HepG2 (cell line): Measurements from ENCODE around the gene PACS2.

ENCODE experiments used
- ETV5 ChIP-seq: IDR thresholded peaks from 2 replicates; pipeline ENCODE4 v1.6.1; 2018; ENCODE audit warnings: missing biosample characterization, missing genetic modification reagents, inconsistent platforms, borderline replicate concordance
- EZH2 ChIP-seq: conservative IDR thresholded peaks from 2 replicates; pipeline ENCODE4 v1.6.1; 2012; ENCODE audit warnings: mild to moderate bottlenecking, low read depth, low read length, moderate library complexity
- JUND ChIP-seq: sonication (generic); formaldehyde crosslinking; IDR thresholded peaks from 2 replicates; pipeline ENCODE4 v1.8.0; 2022; ENCODE audit warnings: mild to moderate bottlenecking, missing genetic modification reagents
- MEF2D ChIP-seq: sonication (generic); formaldehyde crosslinking; IDR thresholded peaks from 2 replicates; pipeline ENCODE4 v1.5.1; 2020; ENCODE audit warnings: mild to moderate bottlenecking, missing genetic modification reagents
- NFKBIZ ChIP-seq: IDR thresholded peaks from 2 replicates; pipeline ENCODE4 v1.6.1; 2018; ENCODE audit warnings: missing genetic modification reagents, missing compliant biosample characterization
- NFRKB ChIP-seq: fragments of 450-650 bp; IDR thresholded peaks from 2 replicates; pipeline ENCODE4 v1.6.1; 2017
- SIN3A ChIP-seq: IDR thresholded peaks from 2 replicates; pipeline ENCODE4 v1.6.1; 2011; ENCODE audit warnings: low read depth, mild to moderate bottlenecking, control low read depth, low read length, borderline replicate concordance
- TF ChIP-seq, protein P1 (sequence below): sonication (generic); formaldehyde crosslinking; IDR thresholded peaks from 2 replicates; pipeline ENCODE4 v1.4.0; 2020; ENCODE audit warnings: missing genetic modification reagents
- TF ChIP-seq, protein P2 (sequence below): sonication (generic); formaldehyde crosslinking; conservative IDR thresholded peaks from 2 replicates; pipeline ENCODE4 v1.4.0; 2020; ENCODE audit warnings: missing genetic modification reagents

DNA sequence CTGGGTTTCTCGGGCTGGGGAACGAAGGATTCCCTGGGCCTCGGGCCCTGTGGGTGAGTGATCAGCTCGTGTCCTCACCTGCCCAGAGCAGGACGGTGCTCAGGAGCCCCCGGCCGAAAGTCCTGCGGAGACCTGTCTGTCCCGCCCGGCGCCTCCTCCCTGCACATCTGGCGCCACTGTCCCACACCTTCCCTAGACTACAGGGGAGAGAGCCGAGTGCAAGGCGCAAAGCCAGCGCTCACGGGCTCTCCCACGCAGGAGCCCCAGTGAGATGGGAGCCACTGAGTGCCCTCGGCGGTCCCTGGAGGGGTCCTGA, 70.7 kb downstream of the PACS2 start:
- no peak for TF ChIP-seq NFRKB
- no peak for TF ChIP-seq JUND (CRISPR knock-in tag)
- TF ChIP-seq, protein P1, sequence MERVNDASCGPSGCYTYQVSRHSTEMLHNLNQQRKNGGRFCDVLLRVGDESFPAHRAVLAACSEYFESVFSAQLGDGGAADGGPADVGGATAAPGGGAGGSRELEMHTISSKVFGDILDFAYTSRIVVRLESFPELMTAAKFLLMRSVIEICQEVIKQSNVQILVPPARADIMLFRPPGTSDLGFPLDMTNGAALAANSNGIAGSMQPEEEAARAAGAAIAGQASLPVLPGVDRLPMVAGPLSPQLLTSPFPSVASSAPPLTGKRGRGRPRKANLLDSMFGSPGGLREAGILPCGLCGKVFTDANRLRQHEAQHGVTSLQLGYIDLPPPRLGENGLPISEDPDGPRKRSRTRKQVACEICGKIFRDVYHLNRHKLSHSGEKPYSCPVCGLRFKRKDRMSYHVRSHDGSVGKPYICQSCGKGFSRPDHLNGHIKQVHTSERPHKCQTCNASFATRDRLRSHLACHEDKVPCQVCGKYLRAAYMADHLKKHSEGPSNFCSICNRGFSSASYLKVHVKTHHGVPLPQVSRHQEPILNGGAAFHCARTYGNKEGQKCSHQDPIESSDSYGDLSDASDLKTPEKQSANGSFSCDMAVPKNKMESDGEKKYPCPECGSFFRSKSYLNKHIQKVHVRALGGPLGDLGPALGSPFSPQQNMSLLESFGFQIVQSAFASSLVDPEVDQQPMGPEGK (CRISPR knock-in tag) = no peak
- TF ChIP-seq, protein P2, sequence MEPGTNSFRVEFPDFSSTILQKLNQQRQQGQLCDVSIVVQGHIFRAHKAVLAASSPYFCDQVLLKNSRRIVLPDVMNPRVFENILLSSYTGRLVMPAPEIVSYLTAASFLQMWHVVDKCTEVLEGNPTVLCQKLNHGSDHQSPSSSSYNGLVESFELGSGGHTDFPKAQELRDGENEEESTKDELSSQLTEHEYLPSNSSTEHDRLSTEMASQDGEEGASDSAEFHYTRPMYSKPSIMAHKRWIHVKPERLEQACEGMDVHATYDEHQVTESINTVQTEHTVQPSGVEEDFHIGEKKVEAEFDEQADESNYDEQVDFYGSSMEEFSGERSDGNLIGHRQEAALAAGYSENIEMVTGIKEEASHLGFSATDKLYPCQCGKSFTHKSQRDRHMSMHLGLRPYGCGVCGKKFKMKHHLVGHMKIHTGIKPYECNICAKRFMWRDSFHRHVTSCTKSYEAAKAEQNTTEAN (CRISPR knock-in tag) = no peak
- no peak for TF ChIP-seq SIN3A
- TF ChIP-seq NFKBIZ (CRISPR knock-in tag) = no peak
- no peak for TF ChIP-seq EZH2
- no peak for TF ChIP-seq ETV5 (CRISPR knock-in tag)
- no peak for TF ChIP-seq MEF2D (CRISPR knock-in tag)
